CD14-positive monocyte (primary cell): Measurements from ENCODE around the gene MRTFA. TPM values are rescaled to one million over a fixed set of nuclear protein-coding genes. Genes with fewer than 3 reads are reported as not detected.
A peak's percentile ranks its signal among the peaks of the same experiment; 100 is the strongest.

ENCODE experiments used
- DNase-seq, 3 donors: peaks; one replicate each; pipeline ENCODE4 v3.0.0-alpha.2; 2011 to 2022
- H2AFZ ChIP-seq: 2 replicates; pipeline ENCODE4 v1.6.0; 2012; ENCODE audit warnings: mild to moderate bottlenecking, low read depth, low read length, inconsistent platforms; ENCODE audit not compliant: insufficient read depth, poor library complexity, severe bottlenecking
- H3K27ac ChIP-seq, 2 donors: 1 replicate in 1 of 2; 2 replicates in 1 of 2; pipeline ENCODE4 v1.5.1; 2012 to 2013; ENCODE audit warnings: low read length in 2 of 2, control low read depth in 1 of 2, inconsistent platforms in 1 of 2, low read depth in 1 of 2, mild to moderate bottlenecking in 1 of 2
- H3K27me3 ChIP-seq, 2 donors: one replicate each; pipeline versions ENCODE4 v1.6.0 to v1.6.1; 2011 to 2013; ENCODE audit warnings: low read length in 2 of 2; ENCODE audit not compliant: control insufficient read depth in 2 of 2, insufficient read depth in 2 of 2
- H3K36me3 ChIP-seq, 2 donors: replicated peaks in 1 of 2; 1 replicate in 1 of 2; 2 replicates in 1 of 2; pipeline versions ENCODE4 v1.5.1 to v1.6.1; 2012 to 2013; ENCODE audit warnings: low read length in 2 of 2, control low read depth in 1 of 2, inconsistent platforms in 1 of 2, mild to moderate bottlenecking in 1 of 2; ENCODE audit not compliant: insufficient read depth in 2 of 2, control insufficient read depth in 1 of 2
- H3K4me1 ChIP-seq, 2 donors: 1 replicate in 1 of 2; 2 replicates in 1 of 2; pipeline versions ENCODE4 v1.5.1 to v1.6.1; 2012 to 2013; ENCODE audit warnings: low read length in 2 of 2, control low read depth in 1 of 2, inconsistent platforms in 1 of 2, mild to moderate bottlenecking in 1 of 2, moderate library complexity in 1 of 2; ENCODE audit not compliant: insufficient read depth in 2 of 2, control insufficient read depth in 1 of 2
- H3K4me2 ChIP-seq: replicated peaks from 2 replicates; pipeline ENCODE3; 2012; ENCODE audit warnings: low read length, moderate library complexity, mild to moderate bottlenecking; ENCODE audit not compliant: poor library complexity, severe bottlenecking; ENCODE audit errors: extremely low read depth
- H3K4me3 ChIP-seq, 3 experiments: fragments of 200-600 bp in 1 of 3; sonication (generic) in 1 of 3; replicated peaks in 1 of 3; 1 replicate in 2 of 3; 2 replicates in 1 of 3; pipeline ENCODE4 v1.5.1; 2011 to 2013; ENCODE audit warnings: low read length in 3 of 3, mild to moderate bottlenecking in 3 of 3, control low read depth in 2 of 3, low read depth in 2 of 3, inconsistent platforms in 1 of 3, moderate library complexity in 1 of 3
- H3K79me2 ChIP-seq: 2 replicates; pipeline ENCODE4 v1.6.0; 2012; ENCODE audit warnings: mild to moderate bottlenecking, control low read depth, inconsistent platforms, low read length, moderate library complexity; ENCODE audit not compliant: insufficient read depth
- H3K9ac ChIP-seq: 2 replicates; pipeline ENCODE4 v1.6.0; 2017; ENCODE audit warnings: low read length, mild to moderate bottlenecking; ENCODE audit not compliant: insufficient read depth, poor library complexity, severe bottlenecking
- H3K9me3 ChIP-seq, 2 donors: replicated peaks in 1 of 2; 1 replicate in 1 of 2; 2 replicates in 1 of 2; pipeline versions ENCODE4 v1.5.1 to v1.6.1; 2012 to 2013; ENCODE audit warnings: low read length in 2 of 2, control low read depth in 1 of 2; ENCODE audit not compliant: control insufficient read depth in 1 of 2, insufficient read depth in 1 of 2
- H4K20me1 ChIP-seq: 2 replicates; pipeline ENCODE4 v1.6.0; 2012; ENCODE audit warnings: mild to moderate bottlenecking, low read length, control low read depth, moderate library complexity; ENCODE audit not compliant: insufficient read depth
- H3K27ac Mint-ChIP-seq, 7 donors: one replicate each; pipeline ENCODE4 v1.8.0; 2020; ENCODE audit warnings: mild to moderate bottlenecking in 7 of 7, mixed read lengths in 7 of 7, moderate library complexity in 6 of 7, inconsistent platforms in 2 of 7
- H3K27me3 Mint-ChIP-seq, 3 donors: one replicate each; pipeline ENCODE4 v1.8.0; 2021 to 2022; ENCODE audit warnings: low read depth in 3 of 3, mild to moderate bottlenecking in 3 of 3, mixed read lengths in 3 of 3, moderate library complexity in 3 of 3, inconsistent platforms in 1 of 3
- H3K36me3 Mint-ChIP-seq, 2 donors: one replicate each; pipeline ENCODE4 v1.8.0; 2020; ENCODE audit warnings: mixed read lengths in 2 of 2, inconsistent platforms in 1 of 2, mild to moderate bottlenecking in 1 of 2
- H3K4me1 Mint-ChIP-seq: one replicate; pipeline ENCODE4 v1.8.0; 2020; ENCODE audit warnings: mild to moderate bottlenecking, mixed read lengths
- H3K4me3 Mint-ChIP-seq, 2 donors: one replicate each; pipeline ENCODE4 v1.8.0; 2020; ENCODE audit warnings: mild to moderate bottlenecking in 2 of 2, mixed read lengths in 2 of 2, moderate library complexity in 1 of 2
- H3K9me3 Mint-ChIP-seq, 7 donors: one replicate each; pipeline ENCODE4 v1.8.0; 2020 to 2022; ENCODE audit warnings: mixed read lengths in 7 of 7, mild to moderate bottlenecking in 6 of 7, moderate library complexity in 6 of 7, inconsistent platforms in 2 of 7
- CTCF ChIP-seq: fragments of 200-600 bp; IDR thresholded peaks from one replicate; pipeline ENCODE4 v1.8.0; 2022; ENCODE audit warnings: antibody characterized with exemption, mild to moderate bottlenecking
- WGBS: methylation state at CpG from one replicate; pipeline ENCODE4 v1.1.5; 2013; ENCODE audit warnings: missing lambda C conversion rate; ENCODE audit not compliant: insufficient coverage; 5-methylcytosine and 5-hydroxymethylcytosine counted together
- intact Hi-C, 2 donors: fragments of 100-400 bp; cut with micrococcal nuclease; formaldehyde crosslinking; loops; one replicate each; pipeline versions ENCODE4 v1.15.0 to v1.15.1; 2023
- polyA plus RNA-seq, 3 donors: library from polyadenylated mRNA; depleted of rRNA in 1 of 3; unstranded in 2 of 3; stranded (reverse) in 1 of 3; fragments of 300-500 nt in 2 of 3; fragments of >200 nt in 1 of 3; fragmentation: Illumina TruSeq in 2 of 3; gene quantifications; 1 replicate in 2 of 3; 2 replicates in 1 of 3; pipeline ENCODE4 v1.2.3, GENCODE V29; 2012 to 2021

Gene MRTFA
- polyA plus RNA-seq, 3 donors = 14.1 to 33.8 (median 18.9) TPM

- Histone ChIP-seq H4K20me1 (peaks cover 69% of the 10 kb centered on the region), H3K4me3 (no peak overlapping the region), H3K27me3 (no peaks in the 10 kb centered on the region), H3K27ac (no peak overlapping the region), H3K36me3 (peaks cover 28 to 57% of the 10 kb centered on the region in 2 donors), H3K4me1 (peaks cover 16 to 23% of the 10 kb centered on the region in 2 donors), H2AFZ (no peak overlapping the region), H3K9ac (no peak overlapping the region), H3K9me3 (no peaks in the 10 kb centered on the region), H3K79me2 (no peaks in the 10 kb centered on the region), H3K4me2 (no peak overlapping the region)
- H3K27me3 Mint-ChIP-seq = peaks cover 0 to 4% (median 0%) of the 10 kb centered on the region in 3 donors
- H3K4me3 Mint-ChIP-seq = no peak overlapping the region
- DNase-seq = no peak
- H3K9me3 Mint-ChIP-seq = peaks cover 0 to 2% (median 0%) of the 10 kb centered on the region in 7 donors
- intact Hi-C loops = no loop called here
- H3K36me3 Mint-ChIP-seq = peaks cover 41 to 60% of the 10 kb centered on the region in 2 donors
- peaks cover 36% of the 10 kb centered on the region for H3K4me1 Mint-ChIP-seq
- TF ChIP-seq CTCF = no peak
- 95% methylated on average over 8 of the region's 8 CpGs for WGBS
- peak overlapping the region in 4 of 7 donors; percentile 21 to 70 (median 44) for H3K27ac Mint-ChIP-seq
These were observed 234.5 kb downstream of the MRTFA start for GRCh38 chr22:40401981-40402406.

GRCh38 chr22:40401532-40401931 lies 235.0 kb downstream of the MRTFA start:
- TF ChIP-seq CTCF = no peak
- peaks cover 16 to 23% of the 10 kb centered on the region in 2 donors for H3K4me1 ChIP-seq
- H3K27me3 ChIP-seq = no peaks in the 10 kb centered on the region
- no peak overlapping the region for H3K9ac ChIP-seq
- Mint-ChIP-seq H3K9me3 (peaks cover 0 to 2% (median 0%) of the 10 kb centered on the region in 7 donors), H3K4me1 (peaks cover 38% of the 10 kb centered on the region), H3K27me3 (peaks cover 0 to 4% (median 2%) of the 10 kb centered on the region in 3 donors), H3K27ac (peak overlapping the region in 2 of 7 donors; percentile 21 to 70), H3K36me3 (peaks cover 38 to 56% of the 10 kb centered on the region in 2 donors), H3K4me3 (no peak overlapping the region)
- peaks cover 23 to 52% of the 10 kb centered on the region in 2 donors for H3K36me3 ChIP-seq
- H2AFZ ChIP-seq = no peak overlapping the region
- no peak overlapping the region for H3K4me2 ChIP-seq
- H3K9me3 ChIP-seq = no peaks in the 10 kb centered on the region
- no peak overlapping the region for H3K27ac ChIP-seq
- H3K4me3 ChIP-seq = no peak overlapping the region
- WGBS = 57% methylated on average over 4 of the region's 4 CpGs
- DNase-seq = no peak
- peaks cover 64% of the 10 kb centered on the region for H4K20me1 ChIP-seq
- H3K79me2 ChIP-seq = no peaks in the 10 kb centered on the region
- intact Hi-C loops = no loop called here
